CD4-positive, alpha-beta T cell treated with Interleukin-4 for 1 hour (primary cell): ENCODE data around the gene KIR3DL2.
A peak's percentile ranks its signal among the peaks of the same experiment; 100 is the strongest.
"Not testable (repeated sequence)": the region's sequence is repeated elsewhere in the genome, so short reads cannot be mapped to it uniquely, and the experiment has no call there.

Experiments used
- DNase-seq, 2 donors: peaks; one replicate each; pipeline ENCODE4 v3.0.0-alpha.2; 2020 to 2022

KIR3DL2 gene

DNA sequence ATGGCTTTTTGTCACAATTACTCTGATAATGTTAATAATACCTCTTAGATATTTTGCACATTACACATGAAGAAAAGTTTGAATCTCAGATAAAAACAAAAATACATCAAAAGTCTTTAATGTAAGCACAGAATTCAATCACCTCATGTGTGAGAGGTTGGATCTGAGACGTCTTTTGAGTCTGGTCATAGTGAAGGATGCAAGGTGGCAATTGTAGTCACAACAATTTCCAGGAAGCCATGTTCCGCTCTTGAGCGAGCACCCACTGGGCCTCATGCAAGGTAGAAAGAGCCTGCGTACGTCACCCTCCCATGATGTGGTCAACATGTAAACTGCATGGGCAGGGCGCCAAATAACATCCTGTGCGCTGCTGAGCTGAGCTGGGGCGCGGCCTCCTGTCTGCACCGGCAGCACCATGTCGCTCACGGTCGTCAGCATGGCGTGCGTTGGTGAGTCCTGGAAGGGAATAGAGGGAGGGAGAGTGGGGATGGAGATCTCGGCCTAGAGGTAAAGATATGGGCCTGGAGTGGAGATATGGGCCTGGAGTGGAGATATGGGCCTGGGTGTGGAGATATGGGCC lies at the start of gene KIR3DL2:
Gene KIR3DL2 (plus strand): TSS at position 383 of the 580 bp plus-strand sequence. CDS start 33 bp downstream, at position 416.
- peak in 1 of 2 donors; percentile 33 for DNase-seq

DNA sequence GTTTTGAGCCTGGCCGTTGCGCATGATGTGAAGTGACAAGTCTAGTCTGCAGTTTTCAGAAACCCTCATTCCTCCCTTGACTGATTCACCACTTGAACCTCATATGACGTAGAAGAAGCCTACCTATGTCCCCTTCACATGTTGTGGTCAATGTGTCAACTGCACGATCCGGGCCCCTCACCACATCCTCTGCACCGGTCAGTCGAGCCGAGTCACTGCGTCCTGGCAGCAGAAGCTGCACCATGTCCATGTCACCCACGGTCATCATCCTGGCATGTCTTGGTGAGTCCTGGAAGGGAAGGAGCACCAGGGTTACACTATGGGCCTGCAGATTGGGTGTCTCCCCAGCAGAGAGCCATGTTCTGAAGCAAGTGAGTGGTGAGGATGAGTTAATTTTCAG lies 46.8 kb upstream of the KIR3DL2 start, which contains the start of gene KIR2DL4:
Gene KIR2DL4 (plus strand): TSS at position 201 of the 400 bp plus-strand sequence. CDS start 42 bp downstream, at position 243.
- DNase-seq, result peak; percentile 11 to 33

DNA sequence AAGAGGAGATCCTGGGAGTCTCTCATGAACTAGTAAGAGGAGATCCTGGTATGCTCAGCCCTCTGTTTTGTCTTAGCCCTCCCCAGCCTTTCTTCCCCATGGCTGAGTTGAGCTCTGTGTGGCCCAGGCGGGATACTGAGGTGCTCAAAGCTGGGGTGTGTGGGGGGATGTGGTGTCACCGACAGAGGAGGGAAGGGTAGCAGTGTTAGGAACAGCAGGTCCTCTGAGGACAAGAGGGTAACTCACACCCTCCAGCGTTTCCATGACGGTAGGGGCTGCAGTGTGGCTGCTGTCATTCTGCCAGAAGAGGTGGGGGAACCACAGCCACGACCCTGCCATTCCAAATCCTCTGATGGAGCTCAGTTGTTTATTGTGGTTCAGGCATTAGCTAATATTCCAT lies 46.1 kb upstream of the KIR3DL2 start:
- DNase-seq, result no peak

DNA sequence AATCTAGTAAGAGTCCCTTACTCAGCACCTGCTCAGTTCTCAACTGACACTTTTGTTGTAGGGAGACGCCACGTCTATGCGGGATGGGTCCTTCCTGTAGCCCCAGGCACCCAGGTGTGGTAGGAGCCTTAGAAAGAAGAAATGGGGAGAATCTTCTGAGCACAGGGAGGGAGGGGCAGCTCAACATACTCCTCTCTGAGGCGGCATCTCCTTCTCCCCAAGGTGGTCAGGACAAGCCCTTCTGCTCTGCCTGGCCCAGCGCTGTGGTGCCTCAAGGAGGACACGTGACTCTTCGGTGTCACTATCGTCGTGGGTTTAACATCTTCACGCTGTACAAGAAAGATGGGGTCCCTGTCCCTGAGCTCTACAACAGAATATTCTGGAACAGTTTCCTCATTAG lies 45.7 kb upstream of the KIR3DL2 start:
- DNase-seq, result no peak

DNA sequence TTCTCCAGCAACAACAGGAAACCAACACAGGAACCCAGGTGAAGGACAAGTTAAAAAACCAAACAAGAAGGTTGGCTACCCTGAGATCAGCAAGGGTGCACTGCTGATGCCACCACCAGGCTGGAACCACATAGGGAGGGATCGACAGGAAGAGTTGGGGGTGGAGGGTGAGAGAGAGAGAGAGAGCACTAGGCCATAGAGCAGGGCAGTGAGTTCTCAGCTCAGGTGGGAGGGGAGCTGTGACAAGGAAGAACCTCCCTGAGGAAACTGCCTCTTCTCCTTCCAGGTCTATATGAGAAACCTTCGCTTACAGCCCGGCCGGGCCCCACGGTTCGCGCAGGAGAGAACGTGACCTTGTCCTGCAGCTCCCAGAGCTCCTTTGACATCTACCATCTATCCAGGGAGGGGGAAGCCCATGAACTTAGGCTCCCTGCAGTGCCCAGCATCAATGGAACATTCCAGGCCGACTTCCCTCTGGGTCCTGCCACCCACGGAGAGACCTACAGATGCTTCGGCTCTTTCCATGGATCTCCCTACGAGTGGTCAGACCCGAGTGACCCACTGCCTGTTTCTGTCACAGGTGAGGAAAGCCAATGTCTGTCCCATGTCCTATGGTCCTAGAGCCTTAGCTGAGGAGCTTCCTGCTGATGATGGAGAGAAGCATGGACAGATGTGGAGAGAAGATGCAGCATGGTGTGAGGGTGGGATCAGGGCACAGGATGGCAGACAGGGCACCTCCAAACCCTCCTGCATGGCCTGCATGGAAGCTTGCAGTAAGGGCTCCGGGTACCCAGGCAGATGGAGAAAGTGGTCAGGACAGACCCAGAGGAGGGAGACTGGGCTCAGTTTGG lies 44.4 kb upstream of the KIR3DL2 start:
- no peak for DNase-seq

DNA sequence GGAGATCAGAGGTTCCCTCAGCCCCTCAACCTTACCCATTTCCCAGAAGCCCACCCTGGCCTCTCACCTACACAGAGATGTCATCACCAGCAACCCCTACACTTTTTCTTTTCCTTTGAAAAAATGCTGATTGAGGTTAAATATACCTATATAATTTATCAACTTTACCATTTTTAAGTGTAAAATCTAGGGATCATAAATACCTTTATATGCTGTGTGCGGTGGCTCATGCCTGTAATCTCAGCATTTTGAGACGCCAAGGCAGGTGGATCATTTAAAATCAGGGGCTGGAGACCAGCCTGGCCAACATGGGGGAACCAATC lies 43.8 kb upstream of the KIR3DL2 start:
- DNase-seq, result no peak

DNA sequence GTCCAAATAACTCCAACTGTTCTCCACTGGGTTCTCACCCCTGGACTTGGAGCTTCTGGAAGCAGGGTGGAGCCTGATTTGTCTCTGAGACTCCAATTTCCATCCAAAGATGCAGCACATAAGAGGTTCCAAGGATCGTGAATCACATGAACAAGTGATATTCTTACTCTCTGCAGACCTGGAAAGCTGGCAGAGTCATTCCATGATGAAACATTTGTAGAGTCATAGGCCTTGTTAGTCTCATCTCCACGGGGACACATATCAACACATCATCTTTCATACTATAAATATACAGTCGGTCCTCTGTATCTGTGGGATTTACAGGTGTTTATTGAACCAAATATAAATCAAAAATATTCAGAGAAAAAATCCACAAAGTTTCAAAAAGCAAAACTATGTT lies 35.7 kb upstream of the KIR3DL2 start:
- DNase-seq, result not testable (repeated sequence)

DNA sequence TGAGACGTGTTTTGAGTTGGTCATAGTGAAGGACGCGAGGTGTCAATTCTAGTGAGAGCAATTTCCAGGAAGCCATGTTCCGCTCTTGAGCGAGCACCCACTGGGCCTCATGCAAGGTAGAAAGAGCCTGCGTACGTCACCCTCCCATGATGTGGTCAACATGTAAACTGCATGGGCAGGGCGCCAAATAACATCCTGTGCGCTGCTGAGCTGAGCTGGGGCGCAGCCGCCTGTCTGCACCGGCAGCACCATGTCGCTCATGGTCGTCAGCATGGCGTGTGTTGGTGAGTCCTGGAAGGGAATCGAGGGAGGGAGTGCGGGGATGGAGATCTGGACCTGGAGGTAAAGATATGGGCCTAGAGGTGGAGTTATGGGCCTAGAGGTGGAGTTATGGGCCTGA lies 34.0 kb upstream of the KIR3DL2 start, which contains the start of gene KIR3DL1:
Gene KIR3DL1 (plus strand): TSS at position 218 of the 400 bp plus-strand sequence.
- DNase-seq, result not testable (repeated sequence)

DNA sequence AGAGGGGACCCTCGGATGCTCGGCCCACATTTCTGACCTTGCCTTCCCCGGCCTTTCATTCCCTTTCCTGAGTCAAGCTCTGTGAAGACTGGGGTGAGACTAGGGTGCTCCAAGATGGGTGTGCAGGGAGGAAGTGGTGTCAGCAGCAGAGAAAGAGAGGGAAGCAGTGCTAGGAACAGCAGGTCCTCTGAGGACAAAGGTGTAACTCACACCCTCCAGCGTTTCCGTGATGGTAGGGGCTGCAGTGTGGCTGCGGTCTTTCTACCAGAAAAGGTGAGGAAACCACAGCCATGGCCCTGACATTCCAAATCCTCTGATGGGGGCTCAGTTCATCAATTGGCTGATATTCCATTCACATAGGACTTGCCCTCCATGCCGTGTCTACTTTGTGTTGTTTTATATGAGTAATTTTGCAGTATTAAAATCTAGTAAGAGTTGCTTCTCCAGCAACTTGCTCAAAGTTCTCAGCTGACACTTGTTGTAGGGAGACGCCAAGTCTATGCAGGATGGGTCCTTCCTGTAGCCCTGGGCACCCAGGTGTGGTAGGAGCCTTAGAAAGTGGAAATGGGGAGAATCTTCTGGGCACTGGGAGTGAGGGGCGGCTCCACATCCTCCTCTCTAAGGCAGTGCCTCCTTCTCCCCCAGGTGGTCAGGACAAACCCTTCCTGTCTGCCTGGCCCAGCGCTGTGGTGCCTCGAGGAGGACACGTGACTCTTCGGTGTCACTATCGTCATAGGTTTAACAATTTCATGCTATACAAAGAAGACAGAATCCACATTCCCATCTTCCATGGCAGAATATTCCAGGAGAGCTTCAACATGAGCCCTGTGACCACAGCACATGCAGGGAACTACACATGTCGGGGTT lies 32.3 kb upstream of the KIR3DL2 start:
- DNase-seq, result no peak

DNA sequence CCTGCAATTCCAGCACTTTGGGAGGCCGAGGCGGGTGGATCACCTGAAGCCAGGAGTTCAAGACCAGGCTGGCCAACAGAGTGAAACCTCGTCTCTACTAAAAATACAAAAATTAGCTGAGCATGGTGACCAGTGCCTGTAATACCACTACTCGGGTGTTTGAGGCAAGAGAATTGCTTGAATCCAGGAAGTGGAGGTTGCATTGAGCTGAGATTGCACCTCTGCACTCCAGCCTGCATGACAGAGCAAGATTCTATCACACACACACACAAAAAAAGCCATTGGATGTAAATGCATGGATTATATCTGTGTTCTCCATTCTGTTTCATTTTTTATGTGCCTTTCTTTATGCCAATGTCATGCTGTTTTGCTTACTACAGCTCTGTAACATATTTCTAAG lies 25.8 kb upstream of the KIR3DL2 start:
- not testable (repeated sequence) for DNase-seq

DNA sequence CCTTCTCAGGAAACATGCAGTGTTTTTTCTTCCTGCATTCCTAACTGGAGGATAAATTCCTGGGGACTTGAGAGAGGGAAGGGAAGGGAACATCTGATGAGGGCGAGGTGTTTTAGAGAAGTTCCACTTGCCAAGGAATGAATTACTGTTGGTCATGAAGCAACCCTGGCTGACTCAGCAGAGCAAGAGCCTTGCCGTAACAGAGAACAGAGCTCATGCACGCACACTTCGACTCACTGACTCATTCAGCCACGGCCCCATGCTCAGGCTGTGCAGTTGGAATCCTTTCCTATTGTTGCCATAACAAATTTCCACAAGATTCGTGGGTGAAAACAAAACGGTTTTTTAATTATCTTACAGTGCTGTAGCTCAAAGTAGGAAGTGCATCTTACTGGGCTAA lies 24.9 kb upstream of the KIR3DL2 start:
- DNase-seq, result peak in 1 of 2 donors; percentile 72

DNA sequence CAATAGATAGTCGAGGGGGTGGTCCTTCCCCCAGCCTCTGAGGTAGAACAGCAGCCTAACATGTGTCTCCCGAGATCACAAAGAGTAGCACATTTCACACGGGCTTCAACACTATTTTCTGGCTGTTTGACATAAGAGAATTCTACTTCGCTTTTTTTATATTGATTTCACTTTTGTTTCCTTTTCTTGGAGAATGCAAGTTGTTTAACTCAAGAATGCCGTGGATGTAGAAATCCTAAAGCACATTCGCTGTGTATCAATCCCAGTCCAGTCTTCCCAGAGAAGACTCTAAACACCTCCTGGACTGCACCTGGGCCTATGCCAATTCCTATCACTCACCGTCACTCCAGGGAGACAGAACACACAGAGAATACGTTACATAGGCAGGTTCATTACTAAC lies 22.2 kb upstream of the KIR3DL2 start:
- DNase-seq, result not testable (repeated sequence)

DNA sequence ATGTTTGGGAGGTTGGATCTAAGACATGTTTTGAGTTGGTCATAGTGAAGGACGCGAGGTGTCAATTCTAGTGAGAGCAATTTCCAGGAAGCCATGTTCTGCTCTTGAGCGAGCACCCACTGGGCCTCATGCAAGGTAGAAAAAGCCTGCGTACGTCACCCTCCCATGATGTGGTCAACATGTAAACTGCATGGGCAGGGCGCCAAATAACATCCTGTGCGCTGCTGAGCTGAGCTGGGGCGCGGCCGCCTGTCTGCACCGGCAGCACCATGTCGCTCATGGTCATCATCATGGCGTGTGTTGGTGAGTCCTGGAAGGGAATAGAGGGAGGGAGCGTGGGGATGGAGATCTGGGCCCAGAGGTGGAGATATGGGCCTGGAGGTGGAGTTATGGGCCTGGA lies 17.7 kb upstream of the KIR3DL2 start, which contains the start of gene KIR2DS4:
Gene KIR2DS4 (plus strand): TSS at position 181 of the 400 bp plus-strand sequence.
- not testable (repeated sequence) for DNase-seq

DNA sequence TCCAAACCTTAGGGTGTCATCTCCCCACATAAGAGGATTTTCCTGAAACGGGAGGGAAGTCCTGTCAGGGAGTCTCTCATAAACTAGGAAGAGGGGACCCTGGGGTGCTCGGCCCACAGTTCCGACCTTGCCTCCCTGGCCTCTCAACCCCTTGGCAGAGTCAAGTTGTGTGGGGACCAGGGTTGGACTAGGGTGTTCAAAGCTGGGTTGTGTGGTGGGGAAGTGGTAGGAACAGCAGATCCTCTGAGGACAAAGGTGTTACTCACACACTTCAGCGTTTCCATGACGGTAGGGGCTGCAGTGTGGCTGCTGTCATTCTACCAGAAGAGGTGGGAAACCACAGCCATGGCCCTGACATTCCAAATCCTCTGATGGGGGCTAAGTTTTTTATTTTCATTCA lies 15.1 kb upstream of the KIR3DL2 start:
- not testable (repeated sequence) for DNase-seq

DNA sequence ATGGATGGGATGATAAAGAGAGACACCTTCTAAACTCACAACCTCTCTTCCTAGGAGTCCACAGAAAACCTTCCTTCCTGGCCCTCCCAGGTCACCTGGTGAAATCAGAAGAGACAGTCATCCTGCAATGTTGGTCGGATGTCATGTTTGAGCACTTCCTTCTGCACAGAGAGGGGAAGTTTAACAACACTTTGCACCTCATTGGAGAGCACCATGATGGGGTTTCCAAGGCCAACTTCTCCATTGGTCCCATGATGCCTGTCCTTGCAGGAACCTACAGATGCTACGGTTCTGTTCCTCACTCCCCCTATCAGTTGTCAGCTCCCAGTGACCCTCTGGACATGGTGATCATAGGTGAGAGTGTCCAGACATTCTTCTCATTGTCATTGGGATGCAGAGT lies 12.7 kb upstream of the KIR3DL2 start:
- DNase-seq, result not testable (repeated sequence)

DNA sequence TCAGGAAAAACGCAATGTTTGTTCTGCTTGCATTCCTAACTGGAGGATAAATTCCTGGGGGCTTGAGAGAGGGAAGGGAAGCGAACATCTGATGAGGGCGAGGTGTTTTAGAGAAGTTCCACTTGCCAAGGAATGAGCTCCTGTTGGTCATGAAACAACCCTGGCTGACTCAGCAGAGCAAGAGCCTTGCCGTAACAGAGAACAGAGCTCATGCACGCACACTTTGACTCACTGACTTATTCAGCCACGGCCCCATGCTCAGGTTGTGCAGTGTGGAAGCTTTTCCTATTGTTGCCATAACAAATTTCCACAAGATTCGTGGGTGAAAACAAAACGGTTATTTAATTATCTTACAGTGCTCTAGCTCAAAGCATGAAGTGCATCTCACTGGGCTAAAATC lies 7.1 kb upstream of the KIR3DL2 start:
- not testable (repeated sequence) for DNase-seq

DNA sequence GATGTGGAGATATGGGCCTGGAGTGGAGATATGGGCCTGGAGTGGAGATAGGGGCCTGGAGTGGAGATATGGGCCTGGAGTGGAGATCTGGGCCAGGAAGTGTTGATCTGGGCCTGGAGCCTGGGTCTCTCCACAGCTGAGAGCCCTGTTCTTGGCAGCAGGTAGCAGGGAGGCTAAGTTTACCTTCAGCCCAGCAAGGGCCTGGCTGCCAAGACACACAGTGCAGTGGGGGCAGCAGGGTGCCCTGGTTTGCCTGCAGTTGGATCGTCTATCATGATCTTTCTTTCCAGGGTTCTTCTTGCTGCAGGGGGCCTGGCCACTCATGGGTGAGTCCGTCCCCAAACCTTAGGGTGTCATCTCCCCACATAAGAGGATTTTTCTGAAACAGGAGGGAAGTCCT lies 687 bp downstream of the KIR3DL2 start:
- no peak for DNase-seq

DNA sequence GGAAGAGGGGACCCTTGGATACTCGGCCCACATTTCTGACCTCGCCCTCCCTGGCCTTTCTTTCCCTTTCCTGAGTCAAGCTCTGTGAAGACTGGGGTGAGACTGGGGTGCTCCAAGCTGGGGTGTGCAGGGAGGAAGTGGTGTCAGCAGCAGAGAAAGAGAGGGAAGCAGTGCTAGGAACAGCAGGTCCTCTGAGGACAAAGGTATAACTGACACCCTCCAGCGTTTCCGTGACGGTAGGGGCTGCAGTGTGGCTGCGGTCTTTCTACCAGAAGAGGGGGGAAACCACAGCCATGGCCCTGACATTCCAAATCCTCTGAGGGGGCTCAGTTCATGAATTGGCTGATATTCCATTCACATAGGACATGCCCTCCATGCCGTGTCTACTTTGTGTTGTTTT lies 1.1 kb downstream of the KIR3DL2 start:
- DNase-seq, result no peak

DNA sequence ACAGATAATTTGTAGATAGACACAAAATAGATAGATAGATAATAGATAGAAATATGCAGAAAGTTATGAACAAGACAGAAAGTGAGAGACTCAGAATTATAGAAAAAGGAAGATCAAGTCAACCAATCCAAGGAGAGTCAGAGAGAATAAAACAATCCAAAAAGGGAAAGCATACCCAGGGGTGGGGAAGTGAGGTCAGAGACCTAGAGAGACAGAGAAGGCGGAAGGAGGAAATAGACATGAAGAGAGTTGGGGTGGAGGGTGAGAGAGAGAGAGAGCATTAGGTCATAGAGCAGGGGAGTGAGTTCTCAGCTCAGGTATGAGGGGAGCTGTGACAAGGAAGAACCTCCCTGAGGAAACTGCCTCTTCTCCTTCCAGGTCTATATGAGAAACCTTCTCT lies 5.0 kb downstream of the KIR3DL2 start:
- DNase-seq, result not testable (repeated sequence)

DNA sequence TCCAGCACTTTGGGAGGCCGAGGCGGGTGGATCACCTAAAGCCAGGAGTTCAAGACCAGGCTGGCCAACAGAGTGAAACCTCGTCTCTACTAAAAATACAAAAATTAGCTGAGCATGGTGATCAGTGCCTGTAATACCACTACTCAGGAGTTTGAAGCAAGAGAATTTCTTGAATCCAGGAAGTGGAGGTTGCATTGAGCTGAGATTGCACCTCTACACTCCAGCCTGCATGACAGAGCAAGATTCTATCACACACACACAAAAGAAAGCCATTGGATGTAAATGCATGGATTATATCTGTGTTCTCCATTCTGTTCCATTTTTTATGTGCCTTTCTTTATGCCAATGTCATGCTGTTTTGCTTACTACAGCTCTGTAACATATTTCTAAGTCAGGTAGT lies 8.2 kb downstream of the KIR3DL2 start:
- DNase-seq, result not testable (repeated sequence)

DNA sequence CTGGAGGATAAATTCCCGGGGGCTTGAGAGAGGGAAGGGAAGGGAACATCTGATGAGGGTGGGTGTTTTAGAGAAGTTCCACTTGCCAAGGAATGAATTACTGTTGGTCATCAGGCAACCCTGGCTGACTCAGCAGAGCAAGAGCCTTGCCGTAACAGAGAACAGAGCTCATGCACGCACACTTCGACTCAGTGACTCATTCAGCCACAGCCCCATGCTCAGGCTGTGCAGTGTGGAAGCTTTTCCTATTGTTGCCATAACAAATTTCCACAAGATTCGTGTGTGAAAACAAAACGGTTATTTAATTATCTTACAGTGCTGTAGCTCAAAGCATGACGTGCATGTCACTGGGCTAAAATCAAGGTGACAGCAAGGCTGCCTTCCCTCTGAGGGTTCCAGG lies 9.2 kb downstream of the KIR3DL2 start:
- peak in 1 of 2 donors; percentile 64 for DNase-seq

DNA sequence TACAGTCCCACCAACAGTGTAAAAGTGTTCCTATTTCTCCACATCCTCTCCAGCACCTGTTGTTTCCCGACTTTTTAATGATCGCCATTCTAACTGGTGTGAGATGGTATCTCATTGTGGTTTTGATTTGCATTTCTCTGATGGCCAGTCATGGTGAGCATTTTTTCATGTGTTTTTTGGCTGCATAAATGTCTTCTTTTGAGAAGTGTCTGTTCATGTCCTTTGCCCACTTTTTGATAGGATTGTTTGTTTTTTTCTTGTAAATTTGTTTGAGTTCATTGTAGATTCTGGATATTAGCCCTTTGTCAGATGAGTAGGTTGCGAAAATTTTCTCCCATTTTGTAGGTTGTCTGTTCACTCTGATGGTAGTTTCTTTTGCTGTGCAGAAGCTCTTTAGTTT lies 13.2 kb downstream of the KIR3DL2 start:
- not testable (repeated sequence) for DNase-seq

DNA sequence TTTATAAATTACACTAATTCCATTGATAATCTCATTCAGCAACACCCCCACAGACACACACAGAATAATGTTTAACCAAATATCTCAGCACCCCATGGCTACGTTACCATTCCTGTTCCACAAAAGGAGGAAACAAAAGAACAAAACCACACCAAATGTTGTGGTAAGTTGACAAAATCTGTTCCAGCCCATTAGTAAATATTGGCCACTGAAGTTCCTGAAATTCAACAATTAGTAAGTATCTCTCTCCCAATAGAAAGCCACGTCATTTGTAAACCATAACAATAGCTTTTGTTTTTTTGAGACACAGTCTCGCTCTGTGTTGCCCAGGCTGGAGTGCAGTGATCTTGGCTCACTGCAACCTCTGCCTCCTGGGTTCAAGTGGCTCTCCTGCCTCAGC lies 21.5 kb downstream of the KIR3DL2 start:
- DNase-seq, result no peak
